HL-60 (cell line): ENCODE data around the gene SPATA20.

Source experiments
- DNase-seq, 2 experiments: peaks; one replicate each; pipeline ENCODE4 v3.0.0-alpha.2; 2010 to 2020; ENCODE audit warnings: low read depth in 1 of 2, low spot score in 1 of 2
- H3K27ac ChIP-seq: fragments of 250-450 bp; sonication (Bioruptor Pico); replicated peaks from 2 replicates; pipeline ENCODE4 v1.5.1; 2020; ENCODE audit warnings: mild to moderate bottlenecking, moderate library complexity
- H3K27me3 ChIP-seq: fragments of 250-450 bp; sonication (Bioruptor Pico); 2 replicates; pipeline ENCODE4 v1.5.1; 2021; ENCODE audit warnings: mild to moderate bottlenecking, moderate library complexity; ENCODE audit not compliant: insufficient read depth, poor library complexity, severe bottlenecking
- H3K4me3 ChIP-seq: replicated peaks from 2 replicates; pipeline ENCODE4 v1.5.1; 2011; ENCODE audit warnings: mild to moderate bottlenecking, control low read depth, low read length; ENCODE audit not compliant: insufficient read depth
- CTCF ChIP-seq: IDR thresholded peaks from one replicate; pipeline ENCODE4 v1.5.1; 2011; ENCODE audit warnings: low read length, control low read depth, inconsistent platforms; ENCODE audit not compliant: insufficient read depth
- GABPA ChIP-seq: IDR thresholded peaks from 2 replicates; pipeline ENCODE4 v1.6.1; 2012; ENCODE audit warnings: low read depth
- POLR2AphosphoS5 ChIP-seq: IDR thresholded peaks from 2 replicates; pipeline ENCODE4 v1.6.1; 2012; ENCODE audit warnings: low read depth
- REST ChIP-seq: IDR thresholded peaks from 2 replicates; pipeline ENCODE4 v1.6.1; 2012; ENCODE audit warnings: low read depth; ENCODE audit not compliant: insufficient replicate concordance
- SPI1 ChIP-seq: IDR thresholded peaks from 2 replicates; pipeline ENCODE4 v1.6.1; 2012; ENCODE audit warnings: low read depth, mild to moderate bottlenecking, borderline replicate concordance

SPATA20 gene

GRCh38 chr17:50529849-50530248 is 17.1 kb upstream of the SPATA20 start:
- H3K27ac ChIP-seq = no peak overlapping the region
- no peak overlapping the region for H3K4me3 ChIP-seq
- no peak for DNase-seq
- peaks cover 28% of the 10 kb centered on the region for H3K27me3 ChIP-seq
- no peak for TF ChIP-seq GABPA
- TF ChIP-seq REST = no peak

GRCh38 chr17:50531428-50532025 is 15.4 kb upstream of the SPATA20 start:
- no peak overlapping the region for H3K4me3 ChIP-seq
- no peak overlapping the region for H3K27ac ChIP-seq
- DNase-seq = no peak
- peaks cover 31% of the 10 kb centered on the region for H3K27me3 ChIP-seq
- TF ChIP-seq CTCF (no peak), SPI1 (no peak), REST (no peak), POLR2AphosphoS5 (no peak), GABPA (no peak)

- TF ChIP-seq CTCF (no peak), SPI1 (peak; percentile 32; the same call in 1 of the 2 replicates)
- H3K27ac ChIP-seq = no peak within 1 kb of the TSS
- H3K27me3 ChIP-seq = peaks cover 31% of the 10 kb centered on the region
- no peak within 1 kb of the TSS for H3K4me3 ChIP-seq
- no peak for DNase-seq
These were observed 14.4 kb upstream of the SPATA20 start, which contains the start of gene EPN3 for GRCh38 chr17:50532452-50533024. EPN3 (plus strand) TSS chr17:50532735; CDS start chr17:50536557, 3,822 bp downstream.

GRCh38 chr17:50533185-50533584 is 13.8 kb upstream of the SPATA20 start:
- no peak for DNase-seq
- TF ChIP-seq REST (no peak), CTCF (no peak), GABPA (no peak), SPI1 (no peak), POLR2AphosphoS5 (no peak)
- Histone ChIP-seq H3K27me3 (peaks cover 31% of the 10 kb centered on the region), H3K27ac (no peak overlapping the region), H3K4me3 (no peak overlapping the region)
